Kidney epithelial cell (primary cell): ENCODE data around the gene PIK3C3. TPM values are rescaled to one million over a fixed set of nuclear protein-coding genes. Genes with fewer than 3 reads are reported as not detected.

Source experiments
- DNase-seq: peaks from one replicate; pipeline ENCODE4 v3.0.0-alpha.2; 2010; ENCODE audit warnings: low read depth
- H3K27me3 ChIP-seq: 2 replicates; pipeline ENCODE4 v1.6.0; 2011; ENCODE audit warnings: low read length; ENCODE audit not compliant: control insufficient read depth, insufficient read depth
- H3K36me3 ChIP-seq: 2 replicates; pipeline ENCODE4 v1.5.1; 2011; ENCODE audit warnings: low read length; ENCODE audit not compliant: control insufficient read depth, insufficient read depth
- H3K4me3 ChIP-seq: 2 replicates; pipeline ENCODE4 v1.5.1; 2011; ENCODE audit warnings: low read depth, mild to moderate bottlenecking, control low read depth, low read length
- total RNA-seq: library from RNA; depleted of rRNA; stranded (reverse); fragments of >200 nt; gene quantifications from 2 replicates; pipeline ENCODE4 v1.2.3, GENCODE V29; 2015
- TF ChIP-seq, protein P1 (sequence below): IDR thresholded peaks from 2 replicates; pipeline ENCODE4 v1.5.1; 2011; ENCODE audit warnings: mild to moderate bottlenecking, moderate library complexity, low read length, control low read depth, inconsistent platforms; ENCODE audit not compliant: insufficient read depth, poor library complexity, severe bottlenecking

PIK3C3 gene
- total RNA-seq, 1 donor from 2014 or later = 58.7 TPM

DNA sequence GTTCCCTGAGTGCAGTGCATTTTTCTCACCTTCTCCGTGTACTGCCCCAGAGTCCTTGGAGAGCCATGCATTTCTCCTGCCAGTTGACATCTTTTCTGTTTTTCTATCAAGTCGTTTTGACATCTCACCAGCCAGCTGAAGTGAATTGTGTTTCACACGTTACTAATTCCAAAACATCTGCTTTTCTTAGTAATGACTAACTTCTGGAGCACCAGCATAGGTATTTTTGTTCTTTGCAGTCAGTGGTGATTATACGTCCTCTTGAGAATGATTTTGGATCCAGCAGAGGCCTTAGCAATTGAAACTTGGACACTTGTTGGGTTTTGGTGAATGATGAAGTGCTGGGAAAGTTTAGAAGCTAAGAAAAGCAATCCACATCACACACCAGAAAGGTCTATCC is 112.5 kb downstream of the PIK3C3 start:
- TF ChIP-seq, protein P1, sequence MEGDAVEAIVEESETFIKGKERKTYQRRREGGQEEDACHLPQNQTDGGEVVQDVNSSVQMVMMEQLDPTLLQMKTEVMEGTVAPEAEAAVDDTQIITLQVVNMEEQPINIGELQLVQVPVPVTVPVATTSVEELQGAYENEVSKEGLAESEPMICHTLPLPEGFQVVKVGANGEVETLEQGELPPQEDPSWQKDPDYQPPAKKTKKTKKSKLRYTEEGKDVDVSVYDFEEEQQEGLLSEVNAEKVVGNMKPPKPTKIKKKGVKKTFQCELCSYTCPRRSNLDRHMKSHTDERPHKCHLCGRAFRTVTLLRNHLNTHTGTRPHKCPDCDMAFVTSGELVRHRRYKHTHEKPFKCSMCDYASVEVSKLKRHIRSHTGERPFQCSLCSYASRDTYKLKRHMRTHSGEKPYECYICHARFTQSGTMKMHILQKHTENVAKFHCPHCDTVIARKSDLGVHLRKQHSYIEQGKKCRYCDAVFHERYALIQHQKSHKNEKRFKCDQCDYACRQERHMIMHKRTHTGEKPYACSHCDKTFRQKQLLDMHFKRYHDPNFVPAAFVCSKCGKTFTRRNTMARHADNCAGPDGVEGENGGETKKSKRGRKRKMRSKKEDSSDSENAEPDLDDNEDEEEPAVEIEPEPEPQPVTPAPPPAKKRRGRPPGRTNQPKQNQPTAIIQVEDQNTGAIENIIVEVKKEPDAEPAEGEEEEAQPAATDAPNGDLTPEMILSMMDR = no peak
- Histone ChIP-seq H3K4me3 (no peak overlapping the region), H3K36me3 (peaks cover 2% of the 10 kb centered on the region), H3K27me3 (no peaks in the 10 kb centered on the region)
- DNase-seq = no peak

GRCh38 chr18:42068030-42068429 is 113.0 kb downstream of the PIK3C3 start:
- DNase-seq = no peak
- peaks cover 2% of the 10 kb centered on the region for H3K36me3 ChIP-seq

DNA sequence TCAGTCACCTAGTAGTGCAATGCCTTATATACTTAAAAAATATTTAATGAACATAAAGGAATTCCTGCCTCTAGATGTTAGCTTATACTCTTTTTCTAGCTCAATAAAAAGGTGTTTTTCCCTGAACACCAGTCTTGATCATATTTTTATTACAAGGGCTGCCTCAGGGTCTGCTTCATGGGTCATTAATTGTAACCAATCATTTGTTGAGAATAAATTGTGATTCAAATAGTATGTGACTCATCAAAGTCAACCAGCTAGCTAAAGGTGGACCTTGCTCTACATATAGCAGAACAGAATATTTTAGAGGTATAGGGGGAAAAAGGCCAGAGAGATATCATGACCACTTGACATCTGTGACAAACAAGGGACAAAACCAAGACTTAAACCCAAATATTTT is 114.0 kb downstream of the PIK3C3 start:
- TF ChIP-seq, protein P1 = no peak
- Histone ChIP-seq H3K27me3 (no peaks in the 10 kb centered on the region), H3K36me3 (peaks cover 2% of the 10 kb centered on the region), H3K4me3 (no peak overlapping the region)
- no peak for DNase-seq

More at GRCh38 chr18:42068030-42068429, 113.0 kb downstream of the PIK3C3 start:
- Histone ChIP-seq H3K27me3 (no peaks in the 10 kb centered on the region), H3K4me3 (no peak overlapping the region)
- TF ChIP-seq, protein P1 = no peak

GRCh38 chr18:42072407-42072806 is 117.4 kb downstream of the PIK3C3 start:
- DNase-seq = no peak
- no peak overlapping the region for H3K4me3 ChIP-seq
- H3K27me3 ChIP-seq = no peaks in the 10 kb centered on the region
- H3K36me3 ChIP-seq = peaks cover 2% of the 10 kb centered on the region
- TF ChIP-seq, protein P1 = no peak

DNA sequence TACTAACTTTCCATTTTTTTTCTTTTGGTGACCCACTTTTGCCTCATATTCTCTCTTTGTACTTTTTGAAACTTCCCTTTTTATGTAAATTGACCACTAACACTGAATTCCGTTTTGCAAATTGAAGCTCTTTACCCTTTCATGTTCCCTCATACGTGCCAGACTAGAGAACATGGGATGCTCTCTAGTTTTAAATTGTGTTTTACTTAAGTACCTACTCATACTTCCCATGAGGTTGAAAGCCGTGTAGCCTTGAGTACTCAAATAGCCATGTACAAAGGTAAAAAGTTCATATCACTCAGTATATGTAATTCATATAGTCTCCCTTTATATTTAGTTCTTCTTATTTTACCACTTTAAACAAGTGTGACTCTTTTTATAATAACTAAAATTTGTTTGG is 119.7 kb downstream of the PIK3C3 start:
- Histone ChIP-seq H3K27me3 (no peaks in the 10 kb centered on the region), H3K36me3 (peaks cover 2% of the 10 kb centered on the region), H3K4me3 (no peak overlapping the region)
- DNase-seq = no peak
- TF ChIP-seq, protein P1 = no peak

DNA sequence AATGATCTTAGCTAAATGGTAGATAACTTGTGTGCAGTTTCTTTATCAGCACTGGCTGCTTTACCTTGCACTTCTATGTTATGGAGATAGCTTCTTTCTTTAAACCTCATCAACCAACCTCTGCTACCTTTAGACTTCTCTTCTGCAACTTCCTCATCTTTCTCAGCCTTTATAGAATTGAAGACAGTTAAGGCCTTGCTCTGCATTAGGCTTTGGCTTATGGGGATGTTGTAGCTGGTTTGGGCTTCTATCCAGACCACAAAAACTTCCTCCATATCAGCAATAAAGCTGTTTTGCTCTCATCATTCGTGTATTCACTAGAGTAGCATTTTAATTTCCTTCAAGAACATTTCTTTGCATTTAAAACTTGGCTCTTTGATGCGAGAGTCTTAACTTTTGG is 123.7 kb downstream of the PIK3C3 start:
- DNase-seq = no peak
- Histone ChIP-seq H3K27me3 (no peaks in the 10 kb centered on the region), H3K36me3 (no peaks in the 10 kb centered on the region), H3K4me3 (no peak overlapping the region)
- TF ChIP-seq, protein P1 = no peak
